Skeletal muscle tissue (tissue), 4 donors: ENCODE measurements around the gene NRXN3. TPM values are rescaled to one million over a fixed set of nuclear protein-coding genes. Genes with fewer than 3 reads are reported as not detected.

Experiments
- H3K27ac ChIP-seq: one replicate; pipeline ENCODE4 v1.7.0; 2013; ENCODE audit warnings: mild to moderate bottlenecking, low read depth, low read length, inconsistent platforms
- H3K27me3 ChIP-seq, 3 donors: one replicate each; pipeline ENCODE4 v1.7.0; 2013; ENCODE audit warnings: low read length in 3 of 3; ENCODE audit not compliant: control insufficient read depth in 3 of 3, insufficient read depth in 3 of 3
- H3K36me3 ChIP-seq, 3 donors: one replicate each; pipeline ENCODE4 v1.7.0; 2013; ENCODE audit warnings: low read length in 3 of 3; ENCODE audit not compliant: control insufficient read depth in 3 of 3, insufficient read depth in 3 of 3
- H3K4me1 ChIP-seq, 3 donors: one replicate each; pipeline ENCODE4 v1.7.0; 2013; ENCODE audit warnings: low read length in 3 of 3, mild to moderate bottlenecking in 3 of 3; ENCODE audit not compliant: control insufficient read depth in 3 of 3, insufficient read depth in 3 of 3
- H3K4me3 ChIP-seq, 3 donors: one replicate each; pipeline ENCODE4 v1.7.0; 2013; ENCODE audit warnings: low read length in 3 of 3
- H3K9ac ChIP-seq, 3 donors: one replicate each; pipeline ENCODE4 v1.7.0; 2013; ENCODE audit warnings: low read length in 3 of 3, mild to moderate bottlenecking in 3 of 3, moderate library complexity in 2 of 3, low read depth in 1 of 3
- H3K9me3 ChIP-seq, 3 donors: one replicate each; pipeline ENCODE4 v1.7.0; 2013; ENCODE audit warnings: low read length in 3 of 3; ENCODE audit not compliant: control insufficient read depth in 3 of 3
- total RNA-seq: library from RNA; depleted of rRNA; stranded (reverse); fragments of >200 nt; gene quantifications from one replicate; pipeline ENCODE4 v1.2.3, GENCODE V29; 2014
- donor health status: Osteomylitis.

Gene NRXN3
- total RNA-seq, 1 donor from 2014 or later, result 0.52 TPM

DNA sequence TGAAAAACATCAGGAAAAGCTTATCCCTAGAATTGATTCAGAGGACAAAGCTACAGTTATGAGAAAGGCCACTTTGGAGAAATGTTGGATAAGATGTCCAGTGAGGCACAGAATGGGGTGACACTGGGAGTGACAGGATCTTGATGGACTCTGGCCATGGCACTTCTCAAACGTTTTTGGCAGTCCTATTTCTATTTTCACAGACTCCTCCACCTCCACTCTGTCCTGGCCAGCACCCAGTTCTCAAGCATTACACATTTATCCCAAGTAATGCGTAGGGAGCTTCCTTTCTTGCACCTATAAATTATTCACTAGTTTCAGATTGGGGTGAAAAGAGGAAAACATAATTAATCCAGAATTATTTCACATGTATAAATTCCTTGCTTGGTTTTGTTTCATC lies 727.3 kb downstream of the NRXN3 start:
- no peaks in the 10 kb centered on the region for H3K27me3 ChIP-seq
- no peak overlapping the region for H3K4me3 ChIP-seq
- no peaks in the 10 kb centered on the region for H3K4me1 ChIP-seq
- no peaks in the 10 kb centered on the region for H3K9me3 ChIP-seq
- no peak overlapping the region for H3K9ac ChIP-seq
- H3K27ac ChIP-seq, result no peak overlapping the region
- no peaks in the 10 kb centered on the region for H3K36me3 ChIP-seq

DNA sequence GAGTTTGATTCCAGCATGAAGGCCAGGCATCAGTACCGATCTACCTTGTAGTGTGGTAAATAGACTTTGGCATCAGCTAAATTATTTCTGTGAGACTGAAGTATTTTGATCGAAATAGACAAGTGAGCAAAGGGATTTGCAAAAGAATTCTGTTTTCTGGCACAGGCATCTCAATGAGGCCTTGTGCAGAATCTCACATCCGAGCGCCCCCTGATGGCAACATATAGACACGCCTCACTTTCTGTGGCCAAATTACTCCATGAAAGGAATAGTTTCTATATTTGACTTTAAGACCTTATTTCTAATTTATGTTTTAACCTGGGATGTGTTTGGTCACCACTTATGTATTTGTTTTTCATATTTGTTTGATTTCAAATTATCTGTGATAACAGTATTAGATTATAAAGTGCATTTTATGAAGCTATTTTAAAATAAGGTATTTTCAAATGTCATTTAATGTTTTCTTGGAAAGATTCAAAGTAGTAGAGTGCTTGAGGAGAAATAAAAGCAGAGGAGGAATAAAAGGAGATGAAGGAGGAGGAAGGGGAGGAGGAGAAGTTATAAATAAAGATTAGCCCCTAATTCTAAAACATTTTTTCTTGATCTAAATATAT lies 731.9 kb downstream of the NRXN3 start:
- Histone ChIP-seq H3K27me3 (no peaks in the 10 kb centered on the region), H3K4me3 (no peak overlapping the region)

DNA sequence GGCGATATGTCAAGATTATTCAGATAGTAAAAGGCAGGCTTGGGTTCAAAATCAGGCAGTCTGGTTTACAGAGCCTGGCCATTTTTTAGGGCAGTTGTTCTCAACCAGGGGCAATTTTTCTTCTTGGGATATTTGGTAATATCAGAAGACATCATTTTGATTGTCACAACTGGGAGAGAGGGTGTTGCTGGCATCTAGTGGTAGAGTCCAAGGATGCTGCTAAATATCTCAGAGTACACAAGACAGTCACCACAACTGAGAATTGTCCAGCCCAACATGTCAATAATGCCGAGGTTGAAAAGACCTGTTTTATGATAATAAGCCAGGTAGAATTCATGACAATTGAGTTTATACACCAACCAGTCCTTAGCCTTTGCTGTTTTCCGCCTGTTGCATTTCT lies 733.9 kb downstream of the NRXN3 start:
- H3K9me3 ChIP-seq, result no peaks in the 10 kb centered on the region
- H3K36me3 ChIP-seq, result no peaks in the 10 kb centered on the region
- H3K9ac ChIP-seq, result no peak overlapping the region
- no peak overlapping the region for H3K27ac ChIP-seq
- no peaks in the 10 kb centered on the region for H3K27me3 ChIP-seq
- H3K4me3 ChIP-seq, result no peak overlapping the region
- H3K4me1 ChIP-seq, result no peaks in the 10 kb centered on the region

More for the DNA sequence above, 731.9 kb downstream of the NRXN3 start:
- no peak overlapping the region for H3K27ac ChIP-seq
- H3K9ac ChIP-seq, result no peak overlapping the region
- H3K4me1 ChIP-seq, result no peaks in the 10 kb centered on the region
- H3K9me3 ChIP-seq, result no peaks in the 10 kb centered on the region
- H3K36me3 ChIP-seq, result no peaks in the 10 kb centered on the region

DNA sequence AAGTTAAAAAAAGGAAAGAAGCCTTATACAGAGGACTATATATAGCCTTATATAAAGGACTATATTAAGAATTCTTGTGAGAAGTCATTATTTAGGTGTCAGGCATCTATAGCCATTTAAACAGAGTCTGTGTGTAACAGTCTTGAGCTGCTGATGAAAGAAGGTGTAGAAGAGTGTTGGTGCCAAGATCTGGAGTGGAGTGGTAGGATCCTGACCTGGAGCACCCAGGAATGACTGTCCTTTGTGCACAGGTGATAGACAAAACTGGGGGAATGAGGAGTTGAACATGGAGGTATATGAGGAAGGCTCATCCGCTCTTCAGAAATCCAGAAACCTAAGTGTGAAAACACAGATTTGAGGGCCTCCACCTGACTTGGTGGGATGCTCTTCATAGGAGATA lies 747.3 kb downstream of the NRXN3 start:
- H3K27me3 ChIP-seq, result no peaks in the 10 kb centered on the region
- no peaks in the 10 kb centered on the region for H3K4me1 ChIP-seq
- no peaks in the 10 kb centered on the region for H3K9me3 ChIP-seq
- H3K27ac ChIP-seq, result no peak overlapping the region
- H3K36me3 ChIP-seq, result no peaks in the 10 kb centered on the region
- no peak overlapping the region for H3K4me3 ChIP-seq
- H3K9ac ChIP-seq, result no peak overlapping the region

DNA sequence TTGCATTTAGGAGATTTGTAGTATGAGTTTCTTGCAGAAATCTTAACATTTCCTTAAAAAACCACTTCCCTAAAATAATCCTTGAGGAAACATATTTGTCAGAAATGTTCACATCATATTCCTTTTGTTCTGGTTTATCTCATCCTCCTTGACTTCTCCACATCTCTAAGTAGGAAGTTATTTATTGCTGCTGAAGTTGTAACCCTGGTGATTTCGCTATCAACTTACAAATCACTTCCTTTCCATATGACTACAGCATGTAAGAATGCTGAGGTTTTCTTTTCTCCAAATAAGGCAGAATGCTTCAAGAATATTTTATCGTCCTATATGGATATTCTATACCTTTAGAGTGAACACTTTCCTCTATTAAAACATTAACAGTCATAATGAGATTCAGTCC lies 751.7 kb downstream of the NRXN3 start:
- Histone ChIP-seq H3K9me3 (no peaks in the 10 kb centered on the region), H3K9ac (no peak overlapping the region), H3K4me3 (no peak overlapping the region), H3K4me1 (no peaks in the 10 kb centered on the region), H3K36me3 (no peaks in the 10 kb centered on the region), H3K27me3 (no peaks in the 10 kb centered on the region), H3K27ac (no peak overlapping the region)

DNA sequence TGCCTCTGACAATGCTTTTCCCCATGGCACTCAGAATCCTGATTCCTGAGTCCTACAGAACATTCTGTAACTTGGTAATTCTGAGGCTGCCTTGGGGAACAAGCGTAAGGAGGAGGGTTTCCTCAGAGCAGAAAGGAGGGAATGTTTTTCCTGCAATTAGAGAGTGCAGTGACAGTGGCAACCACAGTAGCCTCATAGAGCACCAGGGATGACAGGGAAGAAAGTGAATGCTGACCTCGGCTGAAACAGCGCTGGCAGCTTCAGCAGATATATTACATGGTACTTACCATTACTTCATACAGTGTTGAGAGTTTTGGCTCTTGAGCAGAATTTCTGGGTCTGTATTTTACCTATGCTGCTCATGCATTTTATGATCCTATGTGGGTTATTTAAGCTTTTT lies 757.1 kb downstream of the NRXN3 start:
- Histone ChIP-seq H3K9ac (no peak overlapping the region), H3K9me3 (peaks cover 0 to 2% (median 0%) of the 10 kb centered on the region in 3 donors), H3K27ac (no peak overlapping the region), H3K4me3 (no peak overlapping the region), H3K4me1 (no peaks in the 10 kb centered on the region), H3K36me3 (no peaks in the 10 kb centered on the region), H3K27me3 (no peaks in the 10 kb centered on the region)

DNA sequence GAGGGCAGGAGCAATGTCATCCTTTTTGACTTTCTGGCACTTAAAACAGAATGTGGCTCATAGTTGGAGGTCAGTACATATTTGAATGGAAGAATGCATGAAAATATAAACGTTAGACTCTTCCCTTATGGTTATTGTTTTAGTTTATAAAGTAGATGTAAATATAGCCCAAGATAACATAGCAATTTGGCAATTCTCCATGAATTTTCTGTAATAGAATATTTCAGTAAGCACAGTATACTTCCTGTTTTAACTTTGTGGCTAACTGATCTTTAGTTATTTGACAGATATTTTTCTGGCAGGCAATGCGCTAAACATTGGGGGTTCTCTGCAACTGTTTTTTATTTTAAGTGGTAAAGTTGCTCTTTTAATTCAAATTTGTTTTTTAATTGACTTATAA lies 763.0 kb downstream of the NRXN3 start:
- Histone ChIP-seq H3K27me3 (peaks cover 0 to 2% (median 0%) of the 10 kb centered on the region in 3 donors), H3K4me3 (no peak overlapping the region), H3K36me3 (no peaks in the 10 kb centered on the region), H3K4me1 (no peaks in the 10 kb centered on the region), H3K9me3 (peaks cover 0 to 2% (median 0%) of the 10 kb centered on the region in 3 donors), H3K27ac (no peak overlapping the region), H3K9ac (no peak overlapping the region)

DNA sequence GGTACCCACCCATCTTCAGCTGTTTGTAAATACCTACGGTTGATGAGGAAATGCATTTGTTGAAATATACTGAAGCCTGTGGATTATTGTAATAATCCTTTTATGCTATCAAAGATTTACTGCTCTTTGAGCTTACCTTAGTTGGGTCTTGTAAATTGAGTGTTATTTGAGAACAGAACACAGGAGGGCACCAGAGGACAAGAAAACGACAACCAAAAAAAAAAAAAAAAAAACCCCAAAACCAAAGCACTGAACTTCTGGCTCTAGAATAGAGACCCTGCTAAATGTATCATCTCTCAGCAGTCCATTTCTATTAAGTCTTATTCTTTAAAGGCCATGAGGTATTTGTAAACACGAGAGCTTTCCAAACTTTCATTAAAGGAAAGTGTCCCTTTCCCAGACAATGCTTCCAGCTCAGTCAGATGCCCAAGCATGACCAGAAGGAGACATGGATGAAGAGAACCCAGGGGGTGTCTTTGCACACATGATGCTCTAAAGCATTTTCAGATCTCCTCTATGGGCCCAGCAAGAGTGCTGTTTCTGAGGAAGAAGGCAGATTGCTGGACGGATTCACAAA lies 763.9 kb downstream of the NRXN3 start:
- Histone ChIP-seq H3K9me3 (peaks cover 0 to 2% (median 0%) of the 10 kb centered on the region in 3 donors), H3K36me3 (no peaks in the 10 kb centered on the region), H3K4me1 (no peaks in the 10 kb centered on the region), H3K4me3 (no peak overlapping the region), H3K9ac (no peak overlapping the region), H3K27me3 (peaks cover 0 to 2% (median 0%) of the 10 kb centered on the region in 3 donors), H3K27ac (no peak overlapping the region)

DNA sequence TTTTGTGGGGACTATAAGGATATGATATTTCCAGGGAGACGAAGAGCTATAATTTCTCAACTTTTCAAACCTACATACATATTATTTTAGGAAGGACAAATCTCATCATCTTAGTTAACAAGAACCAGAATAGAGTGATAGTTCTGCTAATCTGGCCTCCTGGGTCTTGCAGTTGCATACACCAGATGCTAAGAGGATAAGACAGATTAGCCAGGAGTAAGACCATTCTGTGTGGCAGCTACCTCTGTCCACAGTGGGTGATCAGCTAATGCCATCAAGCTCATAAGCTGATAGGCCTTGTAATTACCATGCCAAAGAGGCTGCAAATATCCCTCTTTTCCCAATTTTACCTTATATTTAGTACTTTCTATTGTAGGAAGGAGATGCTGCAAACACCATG lies 776.8 kb downstream of the NRXN3 start:
- peaks cover 0 to 3% (median 3%) of the 10 kb centered on the region in 3 donors for H3K27me3 ChIP-seq
- H3K36me3 ChIP-seq, result no peaks in the 10 kb centered on the region
- no peak overlapping the region for H3K9ac ChIP-seq
- no peaks in the 10 kb centered on the region for H3K9me3 ChIP-seq
- no peak overlapping the region for H3K4me3 ChIP-seq
- H3K4me1 ChIP-seq, result no peaks in the 10 kb centered on the region
- H3K27ac ChIP-seq, result no peak overlapping the region

DNA sequence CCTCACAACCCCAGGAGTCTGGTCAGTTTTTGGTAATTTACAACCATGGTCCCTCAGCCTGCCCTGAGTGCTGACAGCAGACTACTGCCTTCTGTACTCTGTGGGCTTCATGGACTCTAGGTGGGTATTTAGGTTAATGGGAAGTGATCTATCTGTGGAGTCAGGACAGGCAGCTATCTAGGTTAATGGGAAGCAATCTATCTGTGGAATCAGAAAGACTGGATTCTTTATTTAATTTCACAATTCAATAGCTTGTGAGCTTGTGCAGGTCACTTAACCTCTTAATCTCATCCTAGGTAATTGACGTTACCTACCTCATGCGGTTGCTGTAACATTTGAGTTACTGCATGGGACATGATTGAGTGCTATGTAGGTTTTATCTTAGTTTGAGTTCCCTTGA lies 777.5 kb downstream of the NRXN3 start:
- Histone ChIP-seq H3K36me3 (no peaks in the 10 kb centered on the region), H3K4me1 (no peaks in the 10 kb centered on the region), H3K27ac (no peak overlapping the region), H3K27me3 (peaks cover 2 to 3% (median 3%) of the 10 kb centered on the region in 3 donors), H3K4me3 (no peak overlapping the region), H3K9me3 (no peaks in the 10 kb centered on the region), H3K9ac (no peak overlapping the region)
